H1 (cell line): ENCODE results near the gene CLMP.

Experiments
- CEBPB ChIP-seq: IDR thresholded peaks from 2 replicates; pipeline ENCODE4 v1.6.1; 2012; ENCODE audit warnings: low read depth, low read length
- CTCF ChIP-seq, 3 experiments: IDR thresholded peaks; 1 replicate in 2 of 3; 2 replicates in 1 of 3; pipeline versions ENCODE4 v1.5.1 to v1.6.1; 2011; ENCODE audit warnings: low read length in 3 of 3, mild to moderate bottlenecking in 3 of 3, inconsistent platforms in 2 of 3, low read depth in 1 of 3, moderate library complexity in 1 of 3; ENCODE audit not compliant: insufficient read depth in 1 of 3; ENCODE audit errors: control extremely low read depth in 1 of 3
- EP300 ChIP-seq, 2 experiments: IDR thresholded peaks; 1 replicate in 1 of 2; 2 replicates in 1 of 2; pipeline ENCODE4 v1.6.1; 2011 to 2012; ENCODE audit warnings: low read depth in 2 of 2, low read length in 2 of 2, mild to moderate bottlenecking in 2 of 2, borderline replicate concordance in 1 of 2, inconsistent platforms in 1 of 2, moderate library complexity in 1 of 2
- MAX ChIP-seq: IDR thresholded peaks from 2 replicates; pipeline ENCODE4 v1.6.1; 2012; ENCODE audit warnings: inconsistent platforms
- RFX5 ChIP-seq: IDR thresholded peaks from 2 replicates; pipeline ENCODE4 v1.6.1; 2011; ENCODE audit warnings: low read depth, low read length, improper control_type of control experiment, borderline replicate concordance
- SIX5 ChIP-seq: IDR thresholded peaks from 2 replicates; pipeline ENCODE4 v1.6.1; 2011; ENCODE audit warnings: mild to moderate bottlenecking, low read depth, low read length

GRCh38 chr11:123186286-123186685, 8.8 kb downstream of the CLMP start:
- TF ChIP-seq MAX, result no peak
- no peak for TF ChIP-seq EP300 (IDR thresholded peaks at IDR 0.05; ENCODE audit: borderline replicate concordance in 1 of 2, low read depth in 2 of 2, low read length in 2 of 2)
- no peak for TF ChIP-seq CEBPB
- TF ChIP-seq CTCF (IDR thresholded peaks at IDR 0.05; ENCODE audit: control extremely low read depth in 1 of 3, insufficient read depth in 1 of 3, low read depth in 1 of 3, low read length in 3 of 3), result no peak
- no peak for TF ChIP-seq RFX5
- no peak for TF ChIP-seq SIX5
